Nucleus accumbens (tissue), 56 donors: ENCODE results near the gene AKAP9.
"Not testable (repeated sequence)": the region's sequence is repeated elsewhere in the genome, so short reads cannot be mapped to it uniquely, and the experiment has no call there.

ENCODE experiments used
- DNase-seq, 56 donors: peaks; one replicate each; lab custom pipeline; 2025; lab: John Stamatoyannopoulos, UW

Gene AKAP9

GRCh38 chr7:92053312-92053711, 112.7 kb downstream of the AKAP9 start:
- no peak for DNase-seq

- no peak for DNase-seq
Observed at GRCh38 chr7:92056286-92056685, 115.6 kb downstream of the AKAP9 start.

DNA sequence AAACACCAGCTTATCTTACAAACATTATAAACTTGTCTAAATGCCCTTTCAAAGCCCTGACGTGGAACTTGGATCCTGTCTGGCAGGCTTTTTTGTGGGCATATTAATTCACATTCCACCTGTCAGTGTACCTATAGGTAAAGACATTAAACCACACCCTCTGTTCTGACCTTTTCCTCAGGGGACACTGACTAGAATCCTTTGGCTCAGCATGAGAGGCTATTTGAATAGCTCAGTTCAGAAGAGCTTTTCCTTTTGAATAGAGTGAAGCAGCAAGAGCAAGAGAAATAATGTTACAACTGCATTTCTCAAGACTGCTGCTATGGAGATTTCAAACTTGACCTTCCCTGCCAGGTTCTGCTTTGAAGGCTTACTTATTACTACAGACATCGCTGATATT, 116.7 kb downstream of the AKAP9 start:
- no peak for DNase-seq

GRCh38 chr7:92058040-92058439, 117.4 kb downstream of the AKAP9 start:
- no peak for DNase-seq

- DNase-seq = no peak
Observed at GRCh38 chr7:92058899-92059298, 118.2 kb downstream of the AKAP9 start.

GRCh38 chr7:92061154-92061553, 120.5 kb downstream of the AKAP9 start:
- DNase-seq = no peak

GRCh38 chr7:92064438-92065029, 123.9 kb downstream of the AKAP9 start:
- DNase-seq = no peak

DNA sequence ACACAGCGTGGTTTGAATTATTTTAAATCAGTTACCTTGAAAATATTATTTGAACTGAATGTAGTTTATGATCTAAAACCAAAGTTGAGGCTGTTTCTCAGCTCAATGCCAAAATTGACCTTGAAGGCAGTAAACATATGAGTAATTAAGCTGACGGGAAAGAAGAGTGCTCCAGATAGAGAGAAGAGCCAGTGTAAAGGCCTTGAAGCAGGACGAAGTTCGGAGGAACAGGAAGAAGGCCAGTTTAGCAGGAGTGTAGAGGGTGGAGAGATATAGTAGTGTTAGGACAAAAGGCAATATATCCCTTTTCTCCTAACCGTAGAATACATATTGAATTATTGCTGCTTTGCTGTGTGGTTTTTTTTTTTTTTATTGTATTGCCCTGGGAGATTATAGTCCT, 130.4 kb downstream of the AKAP9 start:
- no peak for DNase-seq

DNA sequence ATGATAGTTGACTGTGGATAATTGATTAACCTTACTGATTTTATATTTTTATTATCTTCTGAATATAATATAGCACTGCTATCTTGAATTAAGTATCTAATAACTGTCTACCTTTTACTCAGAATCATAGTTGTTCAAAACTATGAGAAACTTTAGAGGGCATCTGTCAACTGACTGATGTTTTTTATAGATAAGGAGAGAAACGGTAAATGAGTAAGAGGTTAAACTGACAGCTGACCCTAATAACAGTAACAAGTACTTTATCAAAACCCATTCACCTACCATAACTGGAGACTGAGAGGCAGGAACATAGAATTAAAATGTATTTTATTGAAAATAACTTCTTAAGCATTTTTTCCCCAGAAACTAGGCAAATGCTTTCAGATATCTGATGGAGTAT, 131.5 kb downstream of the AKAP9 start:
- DNase-seq = no peak

- DNase-seq = no peak
Observed at GRCh38 chr7:92072708-92073107, 132.0 kb downstream of the AKAP9 start.

GRCh38 chr7:92075455-92076158, 134.9 kb downstream of the AKAP9 start:
- DNase-seq = no peak

DNA sequence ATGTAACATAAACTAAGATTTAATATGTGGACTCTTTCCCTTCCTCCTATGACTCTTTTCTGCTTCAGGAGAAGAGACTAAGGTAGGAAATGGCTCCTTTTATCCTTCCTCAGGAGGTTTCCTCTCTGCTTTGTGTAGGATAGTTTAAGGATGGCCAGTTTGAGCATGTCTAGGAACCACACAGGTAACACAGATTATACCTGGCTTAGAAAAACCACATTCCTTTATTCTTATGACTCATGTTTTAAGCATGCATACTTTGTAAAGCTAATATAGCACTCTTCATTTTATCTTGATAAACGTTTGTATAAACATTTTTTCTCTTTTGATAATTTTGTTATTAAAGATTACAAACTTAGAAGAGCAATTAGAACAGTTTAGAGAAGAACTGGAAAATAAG, 135.8 kb downstream of the AKAP9 start:
- DNase-seq = no peak

- not testable (repeated sequence) for DNase-seq
Observed at GRCh38 chr7:92083922-92084321, 143.3 kb downstream of the AKAP9 start.

GRCh38 chr7:92088266-92088665, 147.6 kb downstream of the AKAP9 start:
- DNase-seq = no peak

GRCh38 chr7:92092210-92092609, 151.5 kb downstream of the AKAP9 start:
- DNase-seq = no peak

DNA sequence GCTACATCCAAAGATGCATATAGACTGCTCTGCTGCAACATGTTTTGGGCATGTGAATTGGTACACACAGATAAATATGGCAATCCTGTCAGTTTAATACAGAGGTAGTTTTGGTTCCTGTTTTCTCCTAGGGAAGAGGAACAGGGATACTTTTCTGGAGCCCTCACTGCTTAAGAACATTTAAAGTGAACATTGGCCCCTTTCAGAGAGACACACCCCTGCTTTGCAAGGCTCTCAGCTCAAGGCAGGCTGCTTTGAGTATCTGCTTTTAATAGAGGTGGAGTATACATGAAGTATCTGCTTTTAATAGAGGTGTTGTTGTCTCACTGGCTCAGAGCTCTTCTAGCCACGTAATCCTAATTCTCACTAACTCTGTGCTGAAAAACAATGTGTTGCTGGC, 154.7 kb downstream of the AKAP9 start:
- no peak for DNase-seq

GRCh38 chr7:92100534-92100933, 159.9 kb downstream of the AKAP9 start:
- no peak for DNase-seq

DNA sequence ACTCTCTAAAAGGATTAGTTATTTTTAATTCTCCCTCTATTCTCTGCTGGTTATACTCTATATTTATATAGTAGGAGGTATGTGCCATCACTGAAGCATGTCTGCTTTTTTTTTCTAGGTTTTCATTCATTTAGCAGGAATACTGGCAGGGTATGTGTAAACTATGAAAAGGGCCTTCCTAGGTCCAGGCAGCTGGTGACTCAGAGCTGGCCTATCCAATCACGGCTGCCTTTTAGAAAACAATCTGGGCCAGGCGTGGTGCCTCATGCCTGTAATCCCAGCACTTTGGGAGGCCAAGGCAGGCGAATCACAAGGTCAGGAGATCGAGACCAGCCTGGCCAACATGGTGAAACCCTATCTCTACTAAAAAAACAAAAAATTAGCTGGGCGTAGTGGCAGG, 162.2 kb downstream of the AKAP9 start:
- DNase-seq = not testable (repeated sequence)

GRCh38 chr7:92108821-92109220, 168.2 kb downstream of the AKAP9 start:
- DNase-seq = no peak

- no peak for DNase-seq
Observed at GRCh38 chr7:92110857-92111256, 170.2 kb downstream of the AKAP9 start.

DNA sequence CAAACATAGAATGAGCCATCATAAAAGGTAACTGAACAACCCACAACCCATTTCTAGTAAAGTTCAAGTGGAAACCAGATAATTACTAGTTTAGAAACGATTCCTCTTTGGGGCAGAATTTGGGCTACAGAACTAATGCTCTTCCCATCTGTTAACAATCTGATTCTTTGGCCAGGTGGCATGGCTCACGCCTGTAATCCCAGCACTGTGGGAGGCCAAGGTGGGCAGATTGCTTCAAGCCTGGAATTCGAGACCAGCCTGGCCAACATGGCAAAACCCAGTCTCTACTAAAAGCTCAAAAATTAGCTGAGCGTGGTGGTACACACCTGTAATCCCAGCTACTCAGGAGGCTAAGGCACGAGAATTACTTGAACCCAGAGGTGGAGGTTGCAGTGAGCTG, 175.2 kb downstream of the AKAP9 start:
- no peak for DNase-seq

DNA sequence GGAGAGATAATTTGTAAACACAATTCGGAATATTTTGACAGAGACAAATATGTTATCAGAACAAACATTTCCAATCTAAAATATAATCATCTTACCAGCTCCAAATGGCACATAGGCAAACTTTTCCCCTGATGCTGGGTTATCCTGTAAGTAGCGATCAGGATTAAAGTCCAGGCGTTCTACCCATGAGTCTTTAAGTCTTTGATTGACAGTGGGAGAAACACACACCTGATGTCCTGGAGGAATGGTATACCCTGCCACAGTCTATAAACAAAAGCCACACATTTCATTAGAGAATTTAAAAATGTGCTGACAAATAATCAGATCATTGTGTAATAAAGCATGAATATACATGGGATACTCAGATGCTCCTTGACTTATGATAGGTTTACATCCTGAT, 176.3 kb downstream of the AKAP9 start:
- no peak for DNase-seq
